K562 (cell line): ENCODE results near the gene ARHGAP29. TPM values are rescaled to one million over a fixed set of nuclear protein-coding genes. Genes with fewer than 3 reads are reported as not detected.

Experiments
- MGA ChIP-seq: fragments of 450-650 bp; IDR thresholded peaks from 2 replicates; pipeline ENCODE4 v1.6.1; 2016; ENCODE audit warnings: mild to moderate bottlenecking, moderate library complexity
- polyA plus RNA-seq, 8 experiments: library from polyadenylated mRNA; depleted of rRNA in 4 of 8; stranded (reverse) in 5 of 8; unstranded in 3 of 8; fragments of >200 nt; fragmentation: Nextera tagmentation in 2 of 8; fragmentation: Illumina TruSeq in 1 of 8; extraction: Ambion mirVana in 2 of 8; extraction: Trizol in 1 of 8; gene quantifications; 2 replicates each; pipeline versions ENCODE4 v1.2.1 to v1.2.3, GENCODE V29; 2011 to 2014; ENCODE audit warnings: inconsistent platforms in 1 of 8, missing spikeins in 1 of 8
- total RNA-seq, 7 experiments: library from RNA; depleted of rRNA in 6 of 7; stranded (reverse); fragments of >200 nt in 6 of 7; fragmentation: Illumina TruSeq in 2 of 7; extraction: Trizol in 2 of 7; gene quantifications; 2 replicates each; pipeline versions ENCODE4 v1.2.1 to v1.2.3, GENCODE V29; 2011 to 2021; ENCODE audit warnings: low replicate concordance in 1 of 7

ARHGAP29 gene
- total and polyA plus RNA-seq, 9 of the 15 experiments (the other 6 are each of a cell fraction or from before 2014, with no cell fraction given) = under 0.01 to 0.13 (median 0.02) TPM; not detected in 5

GRCh38 chr1:94259635-94260289 lies 22.4 kb upstream of the ARHGAP29 start (continued):
- no peak for TF ChIP-seq MGA
- TF ChIP-seq, all 486 proteins: peak for 0
